Gastroesophageal sphincter (tissue), 4 donors: ENCODE measurements around the gene CNN3. TPM values are rescaled to one million over a fixed set of nuclear protein-coding genes. Genes with fewer than 3 reads are reported as not detected.
A peak's percentile ranks its signal among the peaks of the same experiment; 100 is the strongest.

Experiments used
- ATAC-seq: fragments of 150-250 bp; one replicate; pipeline ENCODE4 v1.9.1; 2016; ENCODE audit warnings: mild to moderate bottlenecking, moderate library complexity
- H3K27ac ChIP-seq, 4 donors: fragments of 200-600 bp; sonication (generic) in 3 of 4; 1 replicate in 3 of 4; 2 replicates in 1 of 4; pipeline ENCODE4 v1.5.1; 2016 to 2019
- H3K27me3 ChIP-seq: fragments of 200-600 bp; sonication (generic); one replicate; pipeline ENCODE4 v1.5.1; 2019
- H3K36me3 ChIP-seq, 2 donors: fragments of 200-600 bp; sonication (generic); one replicate each; pipeline ENCODE4 v1.5.1; 2019; ENCODE audit warnings: control low read depth in 1 of 2
- H3K4me1 ChIP-seq, 3 donors: fragments of 200-600 bp; sonication (generic); 1 replicate in 2 of 3; 2 replicates in 1 of 3; pipeline ENCODE4 v1.5.1; 2016 to 2019; ENCODE audit warnings: control low read depth in 2 of 3
- H3K4me3 ChIP-seq, 2 donors: fragments of 200-600 bp; sonication (generic); one replicate each; pipeline ENCODE4 v1.5.1; 2019; ENCODE audit warnings: mild to moderate bottlenecking in 1 of 2, moderate library complexity in 1 of 2
- H3K9me3 ChIP-seq, 3 donors: fragments of 200-600 bp; sonication (generic); one replicate each; pipeline ENCODE4 v1.5.1; 2017 to 2019; ENCODE audit warnings: control low read depth in 2 of 3
- CTCF ChIP-seq, 4 experiments: fragments of 200-600 bp in 2 of 4; fragments of 450-650 bp in 2 of 4; sonication (generic) in 1 of 4; IDR thresholded peaks; one replicate each; pipeline ENCODE4 v1.5.1; 2017 to 2019; ENCODE audit warnings: antibody characterized with exemption in 4 of 4, mild to moderate bottlenecking in 2 of 4, moderate library complexity in 2 of 4
- EP300 ChIP-seq: sonication (generic); formaldehyde crosslinking; IDR thresholded peaks from one replicate; pipeline ENCODE4 v1.6.1; 2017; ENCODE audit warnings: antibody characterized with exemption, mild to moderate bottlenecking
- POLR2A ChIP-seq, 2 donors: fragments of 450-650 bp; IDR thresholded peaks; one replicate each; pipeline ENCODE4 v1.6.1; 2017; ENCODE audit warnings: antibody characterized with exemption in 2 of 2, mild to moderate bottlenecking in 2 of 2, moderate library complexity in 1 of 2
- POLR2AphosphoS5 ChIP-seq: sonication (generic); formaldehyde crosslinking; IDR thresholded peaks from one replicate; pipeline ENCODE4 v1.6.1; 2017; ENCODE audit warnings: antibody characterized with exemption
- WGBS, 2 donors: methylation state at CpG; one replicate each; pipeline ENCODE4 v1.1.5; 2018; ENCODE audit warnings: low coverage in 1 of 2; 5-methylcytosine and 5-hydroxymethylcytosine counted together
- total RNA-seq, 4 donors: library from RNA; depleted of rRNA; stranded (reverse); fragments of >200 nt; gene quantifications; one replicate each; pipeline ENCODE4 v1.1.0, GENCODE V29; 2016

The CNN3 gene
- total RNA-seq: 100 to 1,000 TPM; 145 to 292 (median 217) TPM

- no CpG with 5 or more reads among the region's 57 CpGs for WGBS, 2 donors
Observed at GRCh38 chr1:94926915-94927404, at the start of gene CNN3. Gene CNN3, minus strand, starts transcription at chr1:94927110. Its CDS starts 216 bp downstream, at chr1:94926894.

GRCh38 chr1:94974824-94975223, 47.9 kb upstream of the CNN3 start:
- Histone ChIP-seq H3K36me3 (no peaks in the 10 kb centered on the region), H3K4me1 (peaks cover 0 to 35% (median 5%) of the 10 kb centered on the region in 3 donors), H3K9me3 (no peaks in the 10 kb centered on the region), H3K4me3 (no peak overlapping the region), H3K27ac (peak overlapping the region in 3 of 4 donors; percentile 1 to 34 (median 15)), H3K27me3 (no peaks in the 10 kb centered on the region)
- ATAC-seq: no peak
- TF ChIP-seq POLR2AphosphoS5: no peak
- TF ChIP-seq EP300: no peak
- TF ChIP-seq POLR2A (IDR thresholded peaks at IDR 0.05): no peak
- TF ChIP-seq CTCF (IDR thresholded peaks at IDR 0.05): no peak
- WGBS, 2 donors: 92 to 100% methylated on average over 1 of the region's 1 CpG

More at GRCh38 chr1:94926915-94927404, at the start of gene CNN3:
- H3K4me3 ChIP-seq: peak within 1 kb of the TSS; percentile 68 to 92
- peak within 1 kb of the TSS; percentile 93 to 100 (median 97) for H3K27ac ChIP-seq
- no peaks in the 10 kb centered on the region for H3K9me3 ChIP-seq
- peak; percentile 95 for ATAC-seq
- H3K27me3 ChIP-seq: no peaks in the 10 kb centered on the region
- H3K4me1 ChIP-seq: peaks cover 13 to 70% (median 25%) of the 10 kb centered on the region in 3 donors
- peaks cover 0 to 3% of the 10 kb centered on the region in 2 donors for H3K36me3 ChIP-seq
- peak in 1 of 4 experiments; percentile 16 for TF ChIP-seq CTCF (IDR thresholded peaks at IDR 0.05)
- TF ChIP-seq EP300: no peak
- peak; percentile 98 to 99 for TF ChIP-seq POLR2A (IDR thresholded peaks at IDR 0.05)
- TF ChIP-seq POLR2AphosphoS5: peak; percentile 99

GRCh38 chr1:94974241-94974640, 47.3 kb upstream of the CNN3 start:
- Histone ChIP-seq H3K36me3 (no peaks in the 10 kb centered on the region), H3K27ac (peak overlapping the region in 3 of 4 donors; percentile 34 to 62 (median 54)), H3K4me1 (peaks cover 0 to 35% (median 5%) of the 10 kb centered on the region in 3 donors), H3K27me3 (no peaks in the 10 kb centered on the region), H3K9me3 (no peaks in the 10 kb centered on the region), H3K4me3 (no peak overlapping the region)
- WGBS, 2 donors: 40 to 44% methylated on average over 1 of the region's 1 CpG
- no peak for TF ChIP-seq POLR2AphosphoS5
- TF ChIP-seq POLR2A (IDR thresholded peaks at IDR 0.05): no peak
- TF ChIP-seq CTCF (IDR thresholded peaks at IDR 0.05): no peak
- TF ChIP-seq EP300: no peak
- ATAC-seq: no peak

- Histone ChIP-seq H3K27me3 (no peaks in the 10 kb centered on the region), H3K36me3 (no peaks in the 10 kb centered on the region), H3K4me3 (no peak overlapping the region), H3K4me1 (peaks cover 0 to 35% (median 5%) of the 10 kb centered on the region in 3 donors), H3K9me3 (no peaks in the 10 kb centered on the region), H3K27ac (peak overlapping the region in 3 of 4 donors; percentile 46 to 62 (median 54))
- 45 to 55% methylated on average over 5 to 6 of the region's 8 CpGs for WGBS, 2 donors
- ATAC-seq: no peak
- no peak for TF ChIP-seq POLR2AphosphoS5
- no peak for TF ChIP-seq EP300
- no peak for TF ChIP-seq CTCF (IDR thresholded peaks at IDR 0.05)
- no peak for TF ChIP-seq POLR2A (IDR thresholded peaks at IDR 0.05)
Observed at GRCh38 chr1:94973309-94973922, 46.5 kb upstream of the CNN3 start.

GRCh38 chr1:94971491-94971924, 44.6 kb upstream of the CNN3 start:
- no peak for ATAC-seq
- Histone ChIP-seq H3K4me1 (peaks cover 0 to 35% (median 5%) of the 10 kb centered on the region in 3 donors), H3K36me3 (no peaks in the 10 kb centered on the region), H3K27me3 (no peaks in the 10 kb centered on the region), H3K27ac (peak overlapping the region in 3 of 4 donors; percentile 3 to 34 (median 7)), H3K9me3 (no peaks in the 10 kb centered on the region), H3K4me3 (no peak overlapping the region)
- TF ChIP-seq POLR2AphosphoS5 (no peak), POLR2A (IDR thresholded peaks at IDR 0.05) (no peak), CTCF (IDR thresholded peaks at IDR 0.05) (no peak), EP300 (no peak)
- 40 to 71% methylated on average over 6 of the region's 6 CpGs for WGBS, 2 donors
